Activated T-cell treated with anti-CD3 and anti-CD28 coated beads for 24 hours (primary cell): ENCODE data around the gene RNF32.
"Not testable (repeated sequence)": the region's sequence is repeated elsewhere in the genome, so short reads cannot be mapped to it uniquely, and the experiment has no call there.

Source experiments
- DNase-seq: peaks from one replicate; pipeline ENCODE4 v3.0.0-alpha.2; 2020; ENCODE audit warnings: low read depth

The RNF32 gene

GRCh38 chr7:156675721-156676120 is 35.1 kb downstream of the RNF32 start:
- no peak for DNase-seq

GRCh38 chr7:156676263-156676662 is 35.7 kb downstream of the RNF32 start:
- no peak for DNase-seq

GRCh38 chr7:156677374-156678054 is 36.9 kb downstream of the RNF32 start:
- DNase-seq = no peak

GRCh38 chr7:156680281-156680680 is 39.7 kb downstream of the RNF32 start:
- DNase-seq = no peak

- no peak for DNase-seq
These were observed 42.4 kb downstream of the RNF32 start for GRCh38 chr7:156682928-156683327.

- DNase-seq = no peak
These were observed 43.7 kb downstream of the RNF32 start for GRCh38 chr7:156684251-156684650.

- no peak for DNase-seq
These were observed 44.1 kb downstream of the RNF32 start for GRCh38 chr7:156684661-156685060.

GRCh38 chr7:156691764-156692163 is 51.2 kb downstream of the RNF32 start:
- no peak for DNase-seq

GRCh38 chr7:156692849-156693248 is 52.3 kb downstream of the RNF32 start:
- DNase-seq = no peak

GRCh38 chr7:156693627-156694026 is 53.1 kb downstream of the RNF32 start:
- DNase-seq = no peak

GRCh38 chr7:156697283-156697682 is 56.7 kb downstream of the RNF32 start:
- not testable (repeated sequence) for DNase-seq

- not testable (repeated sequence) for DNase-seq
These were observed 57.9 kb downstream of the RNF32 start for GRCh38 chr7:156698512-156698911.

GRCh38 chr7:156701787-156702186 is 61.2 kb downstream of the RNF32 start:
- DNase-seq = not testable (repeated sequence)

- DNase-seq = no peak
These were observed 61.8 kb downstream of the RNF32 start for GRCh38 chr7:156702399-156702798.

GRCh38 chr7:156703209-156703608 is 62.6 kb downstream of the RNF32 start:
- DNase-seq = no peak

- no peak for DNase-seq
These were observed 63.4 kb downstream of the RNF32 start for GRCh38 chr7:156703773-156704482.

GRCh38 chr7:156722043-156722826 is 81.7 kb downstream of the RNF32 start:
- no peak for DNase-seq

- DNase-seq = no peak
These were observed 84.5 kb downstream of the RNF32 start for GRCh38 chr7:156725073-156725472.

GRCh38 chr7:156725936-156726335 is 85.4 kb downstream of the RNF32 start:
- DNase-seq = no peak
